ENCODE results near the gene ADD3.

ADD3 gene

DNA sequence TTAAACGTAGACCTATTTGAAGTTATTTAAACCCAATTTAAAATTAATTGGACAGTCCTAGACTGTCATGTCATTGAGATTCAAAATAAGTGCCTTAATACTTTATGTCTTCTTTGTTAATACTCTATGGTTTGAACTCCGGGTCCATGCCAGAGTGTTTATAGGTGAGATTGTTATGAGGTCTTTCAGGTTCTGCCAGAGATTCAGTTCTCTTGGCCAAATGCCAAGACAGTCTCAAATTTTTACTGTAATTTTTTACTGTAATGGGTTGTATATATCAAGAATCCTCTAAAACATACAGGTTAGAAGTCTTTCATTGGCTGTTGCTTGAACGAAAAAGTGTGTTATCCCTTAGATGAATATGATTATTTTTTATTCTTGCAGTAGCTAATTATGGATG is 3.9 kb downstream of the ADD3 start:
- ChIA-PET POLR2A (no interaction called here), CTCF (no interaction called here)
- TF ChIP-seq SP1 (IDR thresholded peaks at IDR 0.05) (no peak), FOXM1 (IDR thresholded peaks at IDR 0.05; ENCODE audit: borderline replicate concordance) (no peak)
- no peak for DNase-seq (ENCODE audit: extremely low spot score)

DNA sequence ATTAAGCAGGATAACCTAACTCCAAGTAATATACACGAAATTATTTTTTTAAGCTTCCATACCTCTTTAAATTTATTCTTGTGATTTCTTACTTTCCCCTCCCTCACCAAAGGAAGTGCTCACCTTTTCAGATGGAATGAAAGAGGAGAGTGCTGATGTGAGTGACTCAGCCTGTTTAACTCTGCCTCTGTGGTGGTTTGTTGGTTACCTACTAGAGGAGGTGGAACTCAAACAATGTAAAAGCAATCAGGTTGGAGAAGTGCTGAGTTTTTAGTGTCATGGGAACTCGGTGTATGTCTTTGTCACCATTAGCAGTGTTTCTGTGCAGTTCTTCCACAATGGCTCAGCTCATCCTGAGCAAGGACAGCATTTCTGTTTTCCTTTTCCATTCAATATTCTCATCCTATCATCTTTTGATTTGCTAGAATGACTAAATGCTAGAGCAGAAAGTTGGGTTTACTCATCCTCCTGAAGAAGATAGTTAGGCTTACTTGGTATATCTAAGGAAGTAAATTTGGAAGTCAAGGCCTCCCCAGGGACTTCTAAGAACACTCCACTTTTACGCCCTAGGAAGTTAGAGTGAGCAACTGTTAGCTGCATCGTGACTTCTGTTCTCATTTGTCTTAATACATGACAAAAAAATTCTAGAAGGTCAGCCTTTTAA is 6.0 kb downstream of the ADD3 start:
- ChIA-PET POLR2A (no interaction called here), CTCF (interaction anchor here (0.8 kb wide), 1 partner anchor 36 kb away, joined by 3 read pairs; no protein-coding TSS in a partner anchor)
- DNase-seq (ENCODE audit: extremely low spot score): no peak
- no peak for TF ChIP-seq ZNF384 (IDR thresholded peaks at IDR 0.05)
- TF ChIP-seq ARNT (IDR thresholded peaks at IDR 0.05): no peak
- TF ChIP-seq ELF4 (IDR thresholded peaks at IDR 0.05): no peak
- no peak for TF ChIP-seq NFRKB (IDR thresholded peaks at IDR 0.05)
- TF ChIP-seq FOXA1 (IDR thresholded peaks at IDR 0.05): no peak
- TF ChIP-seq, protein P1, sequence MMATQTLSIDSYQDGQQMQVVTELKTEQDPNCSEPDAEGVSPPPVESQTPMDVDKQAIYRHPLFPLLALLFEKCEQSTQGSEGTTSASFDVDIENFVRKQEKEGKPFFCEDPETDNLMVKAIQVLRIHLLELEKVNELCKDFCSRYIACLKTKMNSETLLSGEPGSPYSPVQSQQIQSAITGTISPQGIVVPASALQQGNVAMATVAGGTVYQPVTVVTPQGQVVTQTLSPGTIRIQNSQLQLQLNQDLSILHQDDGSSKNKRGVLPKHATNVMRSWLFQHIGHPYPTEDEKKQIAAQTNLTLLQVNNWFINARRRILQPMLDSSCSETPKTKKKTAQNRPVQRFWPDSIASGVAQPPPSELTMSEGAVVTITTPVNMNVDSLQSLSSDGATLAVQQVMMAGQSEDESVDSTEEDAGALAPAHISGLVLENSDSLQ (IDR thresholded peaks at IDR 0.05): no peak
- TF ChIP-seq TARDBP (IDR thresholded peaks at IDR 0.05): no peak
- no peak for TF ChIP-seq FOXM1 (IDR thresholded peaks at IDR 0.05; ENCODE audit: borderline replicate concordance)
- TF ChIP-seq SP1 (IDR thresholded peaks at IDR 0.05): no peak
- TF ChIP-seq SUZ12 (IDR thresholded peaks at IDR 0.05): no peak

DNA sequence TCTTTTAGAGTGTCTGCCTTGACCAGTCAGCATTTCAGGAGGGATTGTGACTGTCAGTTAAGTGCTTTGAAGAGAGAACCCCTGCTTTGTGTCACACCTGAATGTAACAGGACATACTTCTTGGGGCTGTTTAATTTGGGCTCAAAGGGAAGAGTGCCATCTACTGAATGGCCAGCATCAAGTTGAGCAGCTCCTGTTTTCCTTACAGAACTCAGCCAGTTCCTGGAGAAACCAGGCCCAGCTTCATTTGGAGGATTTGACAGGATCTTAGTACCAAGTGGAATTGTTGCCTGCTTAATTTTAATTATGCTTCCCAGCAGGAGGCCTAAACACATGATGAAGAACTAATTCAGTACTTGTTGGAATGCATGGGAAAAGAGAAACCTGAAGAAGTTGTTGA is 8.3 kb downstream of the ADD3 start:
- POLR2A ChIA-PET: interaction anchor here (1.1 to 1.2 kb wide), 2 partner anchors 8 to 16 kb away, joined by 3 to 5 read pairs; partner anchors contain the start of gene ADD3
- TF ChIP-seq, protein P1 (IDR thresholded peaks at IDR 0.05): no peak
- TF ChIP-seq L3MBTL2 (conservative IDR thresholded peaks at IDR 0.05) (no peak), CTBP1 (IDR thresholded peaks at IDR 0.05; ENCODE audit: borderline replicate concordance) (no peak), FOXM1 (IDR thresholded peaks at IDR 0.05; ENCODE audit: borderline replicate concordance) (no peak), ARNT (IDR thresholded peaks at IDR 0.05) (no peak), ELF4 (IDR thresholded peaks at IDR 0.05) (no peak), SP1 (IDR thresholded peaks at IDR 0.05) (no peak), TARDBP (IDR thresholded peaks at IDR 0.05) (no peak), ZNF384 (IDR thresholded peaks at IDR 0.05) (no peak), HDGF (IDR thresholded peaks at IDR 0.05; ENCODE audit: borderline replicate concordance) (no peak), FOXA1 (IDR thresholded peaks at IDR 0.05) (no peak), LEF1 (IDR thresholded peaks at IDR 0.05; ENCODE audit: borderline replicate concordance) (no peak), NFRKB (IDR thresholded peaks at IDR 0.05) (no peak), SUZ12 (IDR thresholded peaks at IDR 0.05) (no peak), BHLHE40 (IDR thresholded peaks at IDR 0.05; ENCODE audit: borderline replicate concordance) (no peak), FOXK2 (IDR thresholded peaks at IDR 0.05) (no peak)
- CTCF ChIA-PET: interaction anchor here (1.3 to 2.0 kb wide), 2 partner anchors 59 to 132 kb away, joined by 3 to 9 read pairs; no protein-coding TSS in a partner anchor
- no peak for DNase-seq (ENCODE audit: extremely low spot score)

DNA sequence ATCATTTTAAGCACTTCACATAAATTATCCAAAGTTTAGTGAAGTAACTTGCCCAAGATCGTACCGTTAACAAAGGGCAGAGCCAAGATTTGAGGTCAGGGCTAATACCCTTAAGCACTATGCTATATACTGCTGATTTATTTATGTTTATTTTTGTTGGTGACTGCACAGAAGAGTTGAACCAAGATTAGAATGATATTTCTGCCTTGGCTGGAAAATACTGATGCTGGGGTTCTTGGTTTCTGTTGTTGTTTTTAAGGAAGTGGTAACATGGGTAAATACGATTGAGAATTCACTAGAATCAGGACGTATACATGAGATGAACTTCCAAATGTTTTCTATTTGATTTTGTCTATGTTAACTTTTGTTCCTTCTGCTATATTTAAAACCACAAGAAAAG is 9.3 kb downstream of the ADD3 start:
- ChIA-PET CTCF (interaction anchor here (0.8 to 2.0 kb wide), 2 partner anchors 38 to 133 kb away, joined by 3 to 9 read pairs; no protein-coding TSS in a partner anchor), POLR2A (no interaction called here)
- TF ChIP-seq, protein P1 (IDR thresholded peaks at IDR 0.05): peak; percentile 52
- TF ChIP-seq ZNF384 (IDR thresholded peaks at IDR 0.05): no peak
- DNase-seq (ENCODE audit: extremely low spot score): no peak

DNA sequence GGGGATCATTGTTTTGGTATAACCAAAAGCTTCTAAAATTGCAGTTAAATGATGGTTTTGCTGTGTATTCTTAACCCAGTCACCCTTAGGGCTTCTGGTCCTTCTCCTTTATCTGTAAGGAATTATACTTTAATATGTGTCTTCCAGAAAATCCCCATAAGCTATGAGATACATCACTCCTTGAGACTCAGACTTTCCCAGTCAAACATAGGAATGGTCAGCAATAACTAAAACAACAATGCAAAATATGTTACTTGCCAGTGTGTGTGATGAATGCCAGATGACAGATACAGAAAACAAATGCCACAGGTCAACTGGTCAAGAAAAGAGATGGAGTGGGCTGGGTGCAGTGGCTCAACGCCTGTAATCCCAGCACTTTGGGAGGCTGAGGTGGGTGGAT is 10.1 kb downstream of the ADD3 start:
- TF ChIP-seq HDGF (IDR thresholded peaks at IDR 0.05; ENCODE audit: borderline replicate concordance) (no peak), SP1 (IDR thresholded peaks at IDR 0.05) (no peak), TARDBP (IDR thresholded peaks at IDR 0.05) (no peak)
- no peak for DNase-seq (ENCODE audit: extremely low spot score)
- POLR2A ChIA-PET: no interaction called here
- CTCF ChIA-PET: no interaction called here

DNA sequence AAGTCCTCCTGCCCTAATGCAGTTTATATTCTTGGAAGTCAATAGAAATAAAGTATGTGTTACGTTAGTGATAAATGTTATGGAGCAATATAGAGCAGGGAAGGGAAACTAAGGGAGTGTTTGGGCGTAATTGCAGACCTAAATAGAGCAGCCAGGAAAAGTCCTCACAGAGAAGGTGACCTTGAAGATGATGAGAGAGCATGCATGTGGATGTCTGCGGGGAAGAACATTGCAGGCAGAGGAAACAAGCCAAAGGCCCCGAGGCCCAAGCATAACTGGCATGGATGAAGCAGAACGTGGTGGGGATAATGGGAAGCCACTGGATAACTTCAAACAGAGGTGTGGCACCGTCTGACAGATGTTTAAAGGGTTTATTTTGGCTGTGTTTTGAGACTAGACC is 12.5 kb downstream of the ADD3 start:
- ChIA-PET POLR2A (no interaction called here), CTCF (no interaction called here)
- no peak for DNase-seq (ENCODE audit: extremely low spot score)
- TF ChIP-seq L3MBTL2 (conservative IDR thresholded peaks at IDR 0.05) (no peak), TARDBP (IDR thresholded peaks at IDR 0.05) (no peak), CTBP1 (IDR thresholded peaks at IDR 0.05; ENCODE audit: borderline replicate concordance) (no peak)

DNA sequence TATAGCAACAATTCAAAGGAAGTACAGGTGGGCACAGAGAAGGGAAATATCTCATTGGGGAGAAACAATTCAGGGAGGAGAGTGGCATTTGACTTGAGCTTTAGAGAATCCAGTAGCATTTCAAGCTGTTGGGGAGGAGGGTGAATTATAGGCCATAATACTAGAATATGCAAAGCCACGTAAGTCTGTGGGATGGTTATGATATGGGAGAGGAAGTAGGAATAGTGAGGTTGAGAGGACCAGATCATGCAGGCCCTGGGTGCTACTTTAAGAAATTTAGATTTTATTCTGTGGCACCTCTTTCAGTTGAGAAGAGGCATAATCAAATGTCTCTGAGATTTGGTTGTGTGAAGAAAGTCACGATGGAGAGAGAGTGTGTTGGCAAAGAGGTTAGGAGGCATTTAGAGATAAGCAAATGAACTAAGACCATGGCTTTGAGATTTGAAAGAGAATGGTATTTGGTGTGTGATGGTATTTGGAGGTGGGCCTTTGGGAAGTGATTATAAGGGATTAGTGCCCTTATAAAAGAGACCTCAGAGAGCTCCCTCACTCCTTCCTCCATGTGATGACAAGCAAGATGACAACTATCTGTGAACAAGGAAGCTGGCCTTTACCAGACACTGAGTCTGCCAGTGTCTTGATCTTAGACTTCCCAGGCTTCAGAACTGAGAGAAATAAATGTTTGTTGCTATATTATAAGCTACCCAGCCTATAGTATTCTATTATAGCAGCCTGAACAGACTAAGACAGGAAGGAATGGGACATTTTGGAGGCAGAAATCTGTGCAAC is 15.1 kb downstream of the ADD3 start:
- ChIA-PET POLR2A (no interaction called here), CTCF (interaction anchor here (0.6 to 1.4 kb wide), 2 partner anchors 12 to 139 kb away, joined by 3 to 4 read pairs; no protein-coding TSS in a partner anchor)
- no peak for DNase-seq (ENCODE audit: extremely low spot score)
- TF ChIP-seq L3MBTL2 (conservative IDR thresholded peaks at IDR 0.05) (no peak), ARNT (IDR thresholded peaks at IDR 0.05) (no peak), BHLHE40 (IDR thresholded peaks at IDR 0.05; ENCODE audit: borderline replicate concordance) (no peak), FOXA1 (IDR thresholded peaks at IDR 0.05) (no peak), SP1 (IDR thresholded peaks at IDR 0.05) (no peak), FOXM1 (IDR thresholded peaks at IDR 0.05; ENCODE audit: borderline replicate concordance) (no peak)
